ENCODE data around the gene CGN.

Gene CGN

DNA sequence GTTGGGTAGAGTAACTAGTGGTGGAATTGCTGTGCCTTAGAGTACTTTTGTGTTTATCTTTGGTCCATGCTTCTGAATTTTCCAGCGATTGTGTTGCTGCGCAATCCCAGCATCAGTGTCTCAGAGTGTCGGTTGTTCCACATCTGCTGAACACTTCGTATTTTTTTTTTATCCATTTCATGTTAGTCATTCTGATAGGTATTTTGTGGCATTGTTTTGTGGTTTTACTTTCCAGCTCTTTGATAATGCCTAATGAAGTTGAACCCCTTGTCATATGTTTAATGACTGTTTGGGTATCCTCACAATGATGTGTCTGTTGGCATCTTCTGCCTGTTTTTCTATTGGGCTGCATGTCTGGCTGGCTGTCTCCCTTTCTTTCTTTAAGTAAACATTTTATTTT is 42.5 kb downstream of the CGN start:
- no peak for DNase-seq

DNA sequence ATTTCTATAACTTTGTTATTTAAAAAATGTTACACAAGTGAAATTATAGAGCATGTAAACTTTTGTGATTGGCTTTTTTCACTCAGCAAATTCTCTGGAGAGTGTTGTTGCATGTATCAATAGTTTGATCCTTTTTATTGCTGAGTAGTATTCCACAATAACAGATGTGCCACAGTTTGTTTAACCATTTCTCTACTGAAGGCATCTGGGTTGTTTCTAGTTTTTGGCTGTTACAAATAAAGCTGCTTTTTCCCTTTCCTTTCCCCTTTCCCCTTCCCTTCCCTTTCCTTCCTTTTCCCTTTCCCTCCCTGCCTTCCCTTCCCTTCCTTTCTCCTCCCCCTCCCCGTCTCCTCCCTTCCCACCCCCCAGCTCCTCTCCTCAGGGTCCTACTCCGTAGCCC is 44.9 kb downstream of the CGN start:
- DNase-seq = no peak

- DNase-seq = no peak
These were observed 51.5 kb downstream of the CGN start for GRCh38 chr1:151562661-151563060.

DNA sequence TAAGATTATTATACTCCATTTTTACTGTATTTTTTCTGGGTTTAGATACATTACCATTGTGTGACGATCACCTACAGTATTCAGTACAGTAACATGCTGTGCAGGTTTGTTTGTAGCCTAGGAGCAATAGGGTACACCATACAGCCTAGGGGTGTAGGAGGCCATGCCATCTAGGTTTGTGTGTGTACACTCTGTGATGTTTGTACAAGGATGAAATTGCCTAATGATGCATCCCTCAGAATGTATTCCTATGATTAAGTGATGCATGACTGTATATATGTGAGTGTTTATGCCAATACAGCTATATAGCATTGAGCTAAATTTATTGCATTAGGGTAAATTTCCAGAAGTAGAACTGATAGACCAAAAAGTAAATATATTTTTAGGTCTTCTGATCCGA is 52.2 kb downstream of the CGN start:
- no peak for DNase-seq

- no peak for DNase-seq
These were observed 54.5 kb downstream of the CGN start for GRCh38 chr1:151565502-151566189.

- no peak for DNase-seq
These were observed 57.5 kb downstream of the CGN start for GRCh38 chr1:151568626-151569088.

- no peak for DNase-seq
These were observed 59.6 kb downstream of the CGN start for GRCh38 chr1:151570819-151571218.

GRCh38 chr1:151574575-151575529 is 63.7 kb downstream of the CGN start:
- DNase-seq = no peak

- DNase-seq = no peak
These were observed 66.0 kb downstream of the CGN start for GRCh38 chr1:151577173-151577572.

DNA sequence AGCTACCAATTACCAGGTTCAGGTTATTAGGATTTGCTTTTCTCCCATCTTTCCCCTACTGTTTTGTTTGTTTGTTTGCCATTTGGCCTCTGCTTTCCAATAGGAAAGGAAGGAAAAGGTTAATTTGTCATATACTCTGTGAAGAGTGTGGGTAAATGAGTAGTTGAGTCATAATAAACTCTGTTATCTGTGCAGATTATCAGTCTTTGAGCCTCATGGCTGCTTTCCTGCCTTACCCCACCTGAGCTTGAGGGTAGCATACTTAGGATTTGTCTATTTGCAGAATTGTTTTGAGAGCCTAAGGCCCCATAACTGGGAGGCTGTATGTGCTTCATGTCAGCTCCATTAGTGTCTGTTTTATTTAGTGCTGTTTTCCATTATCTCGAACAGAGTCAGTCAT is 67.8 kb downstream of the CGN start:
- DNase-seq = no peak

DNA sequence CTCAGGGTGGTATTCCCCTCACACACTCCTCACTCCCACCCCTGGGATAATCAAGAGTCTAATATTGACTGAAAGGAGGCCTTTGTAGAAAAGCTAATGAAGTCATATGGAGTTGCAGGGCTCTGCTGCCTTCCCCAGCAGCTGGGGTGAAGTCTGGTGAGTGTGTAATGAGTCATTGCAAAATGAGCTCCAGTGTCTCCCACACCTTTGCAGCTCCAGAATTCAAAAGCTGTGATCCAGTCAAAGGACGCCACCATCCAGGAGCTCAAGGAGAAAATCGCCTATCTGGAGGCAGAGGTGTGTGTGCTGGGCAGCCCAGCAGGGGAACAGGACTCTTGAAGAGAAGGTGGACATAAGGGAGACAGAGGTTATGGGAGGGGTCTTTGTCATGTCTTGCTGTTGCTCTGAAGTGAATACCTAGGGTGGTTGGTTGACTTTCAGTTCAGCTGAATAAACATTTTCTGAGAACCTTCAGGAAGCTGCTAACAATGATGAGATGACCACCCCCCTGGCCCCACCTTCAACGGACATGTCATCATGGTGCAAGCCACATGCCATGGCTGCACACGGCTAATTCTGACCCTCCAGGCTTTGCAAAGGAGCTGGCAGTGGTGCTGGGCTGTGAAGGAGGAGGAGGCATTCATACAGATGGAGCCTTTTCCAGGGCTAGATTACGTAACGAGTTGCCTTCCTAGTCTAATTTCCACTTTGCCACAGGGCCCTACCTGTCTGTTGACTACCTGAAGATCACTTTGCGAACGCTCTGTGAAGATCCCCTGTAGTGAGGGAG is 68.4 kb downstream of the CGN start:
- DNase-seq = no peak

GRCh38 chr1:151581451-151581850 is 70.3 kb downstream of the CGN start:
- no peak for DNase-seq

- DNase-seq = no peak
These were observed 70.7 kb downstream of the CGN start for GRCh38 chr1:151581921-151582320.

DNA sequence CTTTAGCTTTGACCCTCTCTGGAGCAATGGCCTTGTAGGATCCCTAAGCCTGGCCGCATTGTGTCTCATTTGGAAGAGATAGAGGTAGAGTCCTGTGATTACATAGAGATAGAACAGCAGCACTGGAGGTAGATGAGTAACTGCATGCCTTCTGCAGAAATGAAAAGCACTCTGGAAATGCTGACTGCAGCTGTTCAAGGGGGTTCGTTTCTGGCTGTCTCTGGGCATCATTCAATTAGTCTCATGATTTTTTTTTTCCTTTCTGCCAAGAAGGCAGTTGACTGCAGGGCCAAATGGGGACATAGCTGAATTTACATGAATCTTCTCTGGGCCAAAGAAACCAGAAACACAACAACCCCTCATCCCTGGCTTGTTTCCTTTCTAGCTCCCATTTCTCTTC is 72.6 kb downstream of the CGN start:
- DNase-seq = no peak

DNA sequence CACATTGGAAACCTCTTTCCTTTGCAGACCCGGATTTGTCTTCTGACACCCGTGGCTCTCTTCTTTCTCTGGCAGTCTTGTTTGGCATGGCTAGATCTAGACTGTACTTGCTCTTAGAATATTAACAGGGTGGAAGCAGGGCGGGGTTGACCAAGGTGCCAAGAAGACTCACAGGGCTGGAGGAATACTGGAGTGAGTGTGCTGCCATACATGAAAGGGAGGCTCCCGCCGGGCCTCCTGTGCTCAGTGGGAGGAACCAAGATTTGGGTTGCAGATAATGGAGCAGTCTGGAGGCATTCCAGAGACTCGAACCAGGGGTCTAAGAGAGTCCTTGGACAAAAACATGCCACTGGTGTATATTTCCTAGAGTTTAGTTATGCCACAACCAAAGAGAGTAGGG is 73.1 kb downstream of the CGN start:
- DNase-seq = no peak

DNA sequence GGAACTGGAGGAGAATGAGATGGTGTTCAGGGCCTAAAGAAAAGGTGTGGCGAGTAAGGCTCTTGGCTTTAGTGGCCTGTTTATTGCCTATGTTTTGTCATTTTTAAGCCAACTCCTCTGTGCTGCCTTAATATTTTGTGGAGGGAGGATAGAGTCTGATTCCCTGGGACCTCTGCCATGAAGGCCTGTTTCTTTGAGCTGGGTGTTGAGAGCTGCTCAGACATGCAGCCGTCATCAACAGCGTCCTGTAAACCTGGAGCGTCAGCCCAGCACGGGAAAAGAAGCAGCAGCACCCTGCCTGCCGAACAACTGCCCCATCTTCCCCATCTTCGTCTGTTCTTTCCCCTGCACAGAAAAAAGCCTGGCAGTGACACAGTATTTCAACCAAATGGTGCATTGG is 73.6 kb downstream of the CGN start:
- no peak for DNase-seq

- DNase-seq = no peak
These were observed 74.4 kb downstream of the CGN start for GRCh38 chr1:151585622-151586021.
